DMS79 treated with DMSO at 0.1 percent for 48 hours (cell line): ENCODE measurements around the gene BRINP1.

Experiments
- DNase-seq: peaks from one replicate; lab custom pipeline; 2025; lab: John Stamatoyannopoulos, UW

The BRINP1 gene, protein sequence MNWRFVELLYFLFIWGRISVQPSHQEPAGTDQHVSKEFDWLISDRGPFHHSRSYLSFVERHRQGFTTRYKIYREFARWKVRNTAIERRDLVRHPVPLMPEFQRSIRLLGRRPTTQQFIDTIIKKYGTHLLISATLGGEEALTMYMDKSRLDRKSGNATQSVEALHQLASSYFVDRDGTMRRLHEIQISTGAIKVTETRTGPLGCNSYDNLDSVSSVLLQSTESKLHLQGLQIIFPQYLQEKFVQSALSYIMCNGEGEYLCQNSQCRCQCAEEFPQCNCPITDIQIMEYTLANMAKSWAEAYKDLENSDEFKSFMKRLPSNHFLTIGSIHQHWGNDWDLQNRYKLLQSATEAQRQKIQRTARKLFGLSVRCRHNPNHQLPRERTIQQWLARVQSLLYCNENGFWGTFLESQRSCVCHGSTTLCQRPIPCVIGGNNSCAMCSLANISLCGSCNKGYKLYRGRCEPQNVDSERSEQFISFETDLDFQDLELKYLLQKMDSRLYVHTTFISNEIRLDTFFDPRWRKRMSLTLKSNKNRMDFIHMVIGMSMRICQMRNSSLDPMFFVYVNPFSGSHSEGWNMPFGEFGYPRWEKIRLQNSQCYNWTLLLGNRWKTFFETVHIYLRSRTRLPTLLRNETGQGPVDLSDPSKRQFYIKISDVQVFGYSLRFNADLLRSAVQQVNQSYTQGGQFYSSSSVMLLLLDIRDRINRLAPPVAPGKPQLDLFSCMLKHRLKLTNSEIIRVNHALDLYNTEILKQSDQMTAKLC

DNA sequence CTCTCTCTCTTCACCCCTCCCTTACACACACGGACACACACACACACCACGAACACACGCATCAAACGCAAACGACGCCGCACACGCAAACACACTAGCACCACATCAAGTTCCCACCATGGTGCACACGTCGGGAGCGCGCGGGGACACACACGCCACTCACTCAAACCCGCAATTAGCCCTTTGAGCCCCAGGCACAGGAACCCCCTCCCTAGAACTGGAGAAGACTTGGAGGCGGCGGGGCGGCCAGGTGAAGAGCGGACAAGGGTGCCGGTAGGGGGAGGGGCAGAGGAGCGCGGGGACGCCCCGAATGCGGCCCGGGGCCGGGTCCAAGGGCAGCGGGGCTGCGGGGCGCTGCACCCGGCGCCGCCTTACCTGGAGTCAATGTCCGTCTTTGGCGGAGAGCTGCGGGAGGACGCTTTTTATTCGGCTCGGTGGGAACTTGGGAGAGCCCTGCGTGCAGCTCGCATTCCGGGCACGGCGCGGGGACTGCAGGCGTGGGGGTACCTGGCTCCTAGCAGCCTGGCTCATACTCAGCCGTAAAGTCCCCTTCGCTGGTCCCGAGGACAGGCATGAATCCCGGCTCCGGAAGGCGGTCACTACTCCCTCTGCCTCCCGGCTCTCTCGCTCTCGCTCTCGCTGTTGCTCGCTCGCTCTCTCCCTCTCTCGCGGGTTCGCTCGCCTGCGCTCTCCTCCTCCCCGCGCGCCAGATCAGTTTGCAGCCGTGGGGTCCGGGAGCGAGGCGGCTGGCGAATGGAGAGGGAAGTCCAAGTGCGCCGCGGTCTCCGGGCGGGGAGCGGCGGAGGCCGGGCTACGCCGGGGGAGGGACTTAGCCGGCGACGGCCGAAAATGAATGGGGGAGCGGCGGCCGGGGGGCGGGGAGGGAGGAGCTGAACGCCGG is at the start of gene BRINP1:
Gene BRINP1, minus strand, starts transcription at position 755 of the 901 bp plus-strand sequence. CDS start 56,080 bp downstream, outside the sequence.
- DNase-seq, result peak; percentile 42

- no peak for DNase-seq
These were observed 49.5 kb upstream of the BRINP1 start for GRCh38 chr9:119418721-119419120.

DNA sequence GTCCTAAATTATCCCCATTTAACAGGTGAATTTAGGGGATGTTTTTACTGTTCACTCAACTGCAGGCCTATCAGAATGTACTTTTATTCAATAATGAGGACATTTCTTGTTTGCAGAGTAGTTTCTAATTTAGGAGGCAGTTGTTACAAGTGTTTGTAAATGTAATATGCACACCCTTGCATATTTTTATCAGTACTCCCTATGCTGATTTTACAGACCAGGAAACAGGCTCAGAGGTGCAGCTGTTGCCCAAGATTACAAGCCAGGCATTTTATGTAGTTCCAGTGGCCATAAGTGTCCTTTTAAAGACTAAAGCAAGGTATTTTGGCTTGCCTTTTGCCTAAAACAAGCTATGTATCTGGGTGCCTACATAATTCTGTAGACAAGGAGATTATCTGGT is 47.6 kb upstream of the BRINP1 start:
- DNase-seq, result no peak

GRCh38 chr9:119412399-119412798 is 43.2 kb upstream of the BRINP1 start:
- DNase-seq, result no peak

DNA sequence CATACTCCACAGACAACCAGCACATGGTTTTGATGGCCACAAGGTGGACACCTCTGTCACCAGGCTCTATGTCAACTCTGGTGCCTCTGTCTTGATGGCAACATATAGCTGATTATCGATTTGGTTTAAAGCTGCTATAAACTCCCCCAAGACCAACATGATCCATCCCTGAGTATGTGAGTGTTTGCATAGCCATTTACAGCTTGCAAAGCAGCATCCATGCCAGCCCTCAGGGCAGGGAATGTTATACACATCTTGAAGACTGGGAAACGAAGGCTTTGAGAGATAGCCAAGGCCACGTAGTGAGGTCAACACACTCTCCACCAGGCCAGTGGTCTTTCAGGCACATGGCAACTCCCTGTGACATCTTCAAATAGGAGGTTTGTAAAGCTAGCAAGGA is 40.3 kb upstream of the BRINP1 start:
- no peak for DNase-seq

DNA sequence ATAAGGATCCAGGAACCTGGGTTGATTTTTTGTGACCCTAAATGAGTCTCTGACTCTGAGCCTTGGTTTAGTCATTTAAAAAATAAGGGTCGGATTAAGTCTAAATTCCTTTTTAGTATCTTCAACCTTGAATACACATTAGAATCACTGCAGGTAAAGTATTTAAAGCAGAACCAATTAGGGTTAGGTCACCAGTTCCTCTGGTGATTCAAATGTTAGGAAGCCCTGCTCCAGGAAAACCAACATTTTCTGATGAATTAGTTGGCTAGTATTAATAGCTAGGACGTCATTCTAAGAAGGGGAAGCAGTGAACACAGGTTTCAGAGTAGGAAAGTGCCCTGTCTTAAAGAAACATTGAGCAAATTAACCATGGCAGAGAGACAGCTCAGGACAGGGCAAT is 31.4 kb upstream of the BRINP1 start:
- DNase-seq, result no peak

DNA sequence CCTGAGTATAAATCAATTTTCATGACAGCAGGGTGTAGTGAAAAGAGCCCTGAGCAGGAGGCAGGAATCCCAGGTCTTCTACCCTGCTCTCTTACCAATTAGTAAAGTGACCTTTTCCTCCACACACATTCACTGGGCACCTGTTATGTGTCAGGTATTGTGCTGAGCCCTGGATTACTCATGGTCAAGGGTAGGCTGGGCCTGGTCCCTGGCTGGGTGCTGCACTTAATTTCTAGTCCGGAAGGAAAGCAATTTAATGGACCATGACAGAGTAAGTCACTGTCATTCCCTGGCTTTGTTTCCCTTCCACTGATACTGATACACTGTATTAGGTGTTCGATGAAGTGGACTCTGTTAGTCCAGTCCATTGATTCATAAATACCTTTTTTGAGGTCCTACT is 29.1 kb upstream of the BRINP1 start:
- DNase-seq, result no peak

DNA sequence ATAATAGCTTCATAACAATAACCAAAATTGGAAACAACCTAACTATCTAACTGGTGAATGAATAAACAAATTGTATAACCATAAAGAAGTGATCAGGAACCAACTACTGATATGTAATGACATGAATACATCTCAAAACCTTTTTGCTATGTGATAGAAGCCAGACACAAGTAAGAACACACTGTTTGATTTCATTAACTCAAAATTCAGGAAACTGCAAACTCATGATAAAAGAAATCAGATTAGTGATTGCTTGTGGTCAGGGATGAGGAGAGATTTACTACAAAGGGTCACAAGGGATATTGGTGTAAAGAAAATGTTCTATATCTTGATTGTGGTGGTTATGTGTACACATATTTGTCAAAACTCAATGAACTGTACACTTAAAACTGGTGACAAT is 22.6 kb upstream of the BRINP1 start:
- no peak for DNase-seq

- DNase-seq, result no peak
These were observed 6.7 kb upstream of the BRINP1 start for GRCh38 chr9:119375892-119376291.

- no peak for DNase-seq
These were observed 3.7 kb upstream of the BRINP1 start for GRCh38 chr9:119372951-119373350.

DNA sequence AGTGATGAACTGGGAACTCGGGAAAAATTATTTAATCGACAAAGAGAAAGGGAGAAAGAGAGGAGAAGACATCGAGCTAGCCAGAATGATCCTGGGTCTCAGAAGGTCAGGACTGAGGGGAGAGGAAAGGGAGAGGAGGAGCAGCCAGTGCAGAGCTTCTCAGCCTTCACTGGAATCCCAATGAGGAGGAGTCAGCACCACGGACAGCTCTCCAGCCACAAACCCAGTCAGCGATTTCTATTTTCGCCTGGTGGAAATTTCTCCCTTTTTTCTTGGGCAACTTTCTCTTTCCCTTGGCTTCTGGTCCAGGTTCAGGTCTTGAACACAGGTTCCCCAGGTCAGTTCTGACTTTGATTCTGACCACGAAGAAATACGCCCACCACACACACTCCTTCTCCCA is 1.6 kb upstream of the BRINP1 start:
- DNase-seq, result no peak

GRCh38 chr9:119369680-119370366 is 588 bp upstream of the BRINP1 start:
- DNase-seq, result no peak

DNA sequence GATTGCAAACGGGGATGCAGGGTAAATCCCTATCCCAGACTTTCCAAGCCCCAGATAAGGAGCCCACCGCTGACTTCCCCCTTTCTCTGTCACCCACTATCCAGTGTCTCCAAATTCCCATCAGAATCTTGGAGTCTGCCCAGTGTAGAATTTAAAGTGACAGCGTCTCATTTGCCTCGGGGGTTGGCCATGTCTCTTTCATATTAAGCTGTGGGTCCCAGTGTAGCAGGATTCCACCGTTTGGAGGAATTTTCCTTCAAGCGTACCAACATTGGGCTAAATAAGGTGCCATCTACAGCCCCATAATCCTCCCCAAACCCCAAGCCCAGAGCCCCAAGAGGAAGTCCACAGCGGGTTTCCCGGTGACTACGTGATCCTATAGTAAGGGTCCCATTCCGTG is 1.1 kb downstream of the BRINP1 start:
- no peak for DNase-seq

GRCh38 chr9:119367683-119368075 is 1.6 kb downstream of the BRINP1 start:
- DNase-seq, result no peak

DNA sequence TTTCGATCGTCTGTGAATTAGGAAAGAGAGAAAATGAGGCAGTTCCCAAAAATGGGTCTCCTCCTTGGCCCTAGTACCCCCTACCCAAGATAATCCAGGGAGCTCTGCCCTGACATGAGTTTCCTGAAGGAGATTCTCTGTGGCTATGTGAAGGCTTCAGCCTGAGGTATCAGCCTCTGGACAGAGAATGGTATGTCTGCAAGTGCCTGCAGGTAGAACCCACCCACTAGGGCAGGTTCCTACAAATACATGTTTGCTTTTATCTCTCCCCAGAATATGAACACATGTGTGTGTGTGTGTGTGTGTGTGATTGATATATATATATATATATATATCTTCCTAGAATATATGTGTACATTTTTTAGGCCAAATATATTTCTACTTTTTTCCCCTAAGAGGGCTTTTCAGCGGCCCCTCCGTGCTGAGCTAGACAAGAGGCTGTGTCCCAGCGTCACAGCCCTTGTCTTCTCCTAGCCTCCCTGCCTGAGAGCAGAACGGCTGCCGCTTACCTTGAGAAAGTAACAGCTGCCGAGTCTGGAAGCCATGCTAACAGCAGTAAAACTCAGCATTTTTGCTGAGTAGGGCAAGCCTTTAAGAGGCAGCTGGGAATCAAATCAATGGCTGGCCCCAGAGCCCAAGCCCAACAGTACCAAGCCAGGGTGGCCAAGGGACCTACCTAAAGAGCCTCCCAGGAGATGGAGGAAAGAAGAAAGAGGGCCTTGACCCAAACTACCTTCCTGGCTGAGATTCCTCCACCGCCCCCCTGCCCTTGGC is 2.1 kb downstream of the BRINP1 start:
- no peak for DNase-seq

DNA sequence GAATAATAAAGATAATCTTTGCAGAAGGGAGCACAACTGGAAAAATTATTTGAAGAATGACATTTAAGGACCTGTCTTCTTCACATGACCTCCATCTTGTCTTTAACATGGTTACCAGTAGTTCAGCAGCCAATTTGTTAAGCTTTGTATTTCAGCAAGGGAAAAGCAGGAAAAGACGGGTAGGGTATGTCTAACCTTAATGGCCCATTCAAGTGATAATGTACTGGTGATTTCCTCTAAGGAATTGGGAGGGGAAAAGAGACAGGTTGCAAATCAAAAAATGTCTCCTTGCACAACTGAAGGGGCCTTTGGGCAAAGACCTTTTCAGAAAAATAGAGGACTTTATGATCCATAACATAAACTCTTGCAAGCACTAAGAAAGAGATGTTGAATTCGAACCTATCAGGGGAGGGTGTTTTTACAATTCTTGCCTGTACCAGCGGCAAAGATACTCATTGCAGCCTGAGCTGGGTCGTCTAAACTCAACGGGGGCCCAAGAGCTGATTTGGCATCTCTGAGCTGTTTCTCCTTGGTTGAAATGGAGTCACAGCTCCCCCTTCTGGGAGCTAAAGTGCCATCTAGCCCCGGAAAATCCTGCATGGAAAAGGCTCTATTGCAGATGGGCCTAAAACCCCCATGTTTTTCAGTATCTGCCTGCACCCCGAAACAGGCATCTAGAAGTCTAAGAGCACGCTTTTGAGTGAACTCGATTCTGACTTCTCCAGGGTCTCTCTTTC is 3.8 kb downstream of the BRINP1 start:
- DNase-seq, result no peak

- DNase-seq, result no peak
These were observed 9.0 kb downstream of the BRINP1 start for GRCh38 chr9:119360237-119360636.

- DNase-seq, result no peak
These were observed 11.7 kb downstream of the BRINP1 start for GRCh38 chr9:119357336-119358096.

DNA sequence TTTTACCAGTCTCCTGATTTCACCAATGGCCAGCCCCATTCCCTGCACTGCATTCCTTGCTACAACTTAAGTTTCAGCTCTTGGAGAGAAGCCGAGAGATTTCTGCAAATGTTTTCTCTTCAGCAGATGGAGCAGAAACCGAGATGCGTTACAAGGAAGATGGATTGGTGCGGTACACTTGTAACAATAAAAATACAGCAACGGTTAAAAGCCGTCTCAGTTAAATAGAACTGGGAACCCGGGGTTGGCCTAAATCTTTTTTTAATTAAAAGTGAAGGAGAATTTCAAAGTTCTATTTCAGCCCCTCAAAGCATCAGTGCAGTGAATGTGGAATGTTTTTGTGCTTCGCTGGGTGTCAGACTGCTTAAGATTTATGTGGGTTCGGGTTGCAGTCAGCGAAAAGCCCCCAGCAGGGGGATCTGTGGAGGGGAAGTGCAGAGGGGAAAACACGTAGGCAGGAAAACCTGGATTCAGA is 19.8 kb downstream of the BRINP1 start:
- DNase-seq, result no peak
